Tongue (tissue), 2 donors: ENCODE measurements around the gene FRY. TPM values are rescaled to one million over a fixed set of nuclear protein-coding genes. Genes with fewer than 3 reads are reported as not detected.
A peak's percentile ranks its signal among the peaks of the same experiment; 100 is the strongest.

Source experiments
- DNase-seq: peaks from one replicate; pipeline ENCODE4 v3.0.0-alpha.2; 2015
- total RNA-seq: library from RNA; depleted of rRNA; stranded (reverse); fragments of >200 nt; gene quantifications from one replicate; pipeline ENCODE4 v1.2.3, GENCODE V29; 2014

Gene FRY
- total RNA-seq, 1 donor from 2014 or later, result 152 TPM

DNA sequence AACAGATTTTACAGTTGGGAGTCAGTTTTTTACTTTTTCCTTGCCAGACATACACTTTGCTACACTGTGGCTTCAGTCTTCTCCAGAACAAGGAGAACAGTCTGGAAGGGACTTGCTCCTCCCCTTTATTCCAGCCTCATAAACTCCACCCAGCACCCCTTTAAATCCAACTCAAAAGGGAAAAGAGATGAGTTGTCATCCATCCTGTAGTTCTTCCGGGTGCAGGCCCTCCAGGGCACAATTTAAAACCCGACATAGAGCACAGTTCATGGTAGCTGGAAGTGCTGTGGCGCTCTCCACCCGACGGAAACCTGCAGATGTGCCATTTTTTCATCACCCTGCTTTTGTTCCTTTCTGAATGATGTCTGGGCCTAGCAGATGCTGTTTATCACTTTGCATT is 184.7 kb downstream of the FRY start:
- no peak for DNase-seq

- no peak for DNase-seq
These were observed 190.6 kb downstream of the FRY start for GRCh38 chr13:32222046-32222676.

DNA sequence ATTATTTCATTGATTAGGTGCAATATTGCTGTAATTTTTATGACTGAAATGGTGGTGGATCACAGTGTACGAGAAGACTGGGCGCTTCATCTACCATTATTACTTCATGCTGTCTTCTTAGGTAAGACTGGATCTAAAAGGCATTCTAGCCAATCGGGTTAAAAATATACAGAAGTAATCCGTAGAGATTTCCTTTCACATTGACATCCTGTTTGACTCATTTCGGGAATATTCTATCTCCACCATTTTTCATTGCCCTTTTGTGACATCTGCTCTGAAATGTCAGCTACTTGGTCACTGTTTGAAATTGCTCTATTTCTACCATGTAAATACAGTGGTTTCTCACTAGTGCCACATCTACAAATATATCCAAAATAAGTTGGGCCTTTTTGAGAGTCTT is 193.3 kb downstream of the FRY start:
- no peak for DNase-seq

DNA sequence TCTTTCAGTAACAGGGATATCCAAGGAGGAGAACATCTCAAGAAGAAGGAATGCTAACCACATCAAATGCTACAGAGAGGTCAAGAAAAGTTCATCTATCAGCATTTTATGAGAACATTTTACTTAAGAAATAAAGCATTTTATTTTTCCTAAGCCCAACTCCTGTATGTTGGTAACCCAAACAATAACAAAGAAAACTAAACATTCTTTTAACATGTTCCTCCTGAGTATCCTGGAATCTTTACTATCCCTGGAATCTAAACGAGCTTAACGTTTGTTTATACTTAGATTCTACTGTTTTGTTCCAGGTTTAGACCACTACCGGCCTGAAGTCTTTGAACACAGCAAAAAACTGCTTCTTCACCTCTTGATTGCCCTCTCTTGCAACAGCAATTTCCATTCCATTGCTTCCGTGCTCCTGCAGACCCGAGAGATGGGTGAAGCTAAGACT is 193.9 kb downstream of the FRY start:
- no peak for DNase-seq

GRCh38 chr13:32228330-32229041 is 196.9 kb downstream of the FRY start:
- no peak for DNase-seq

- DNase-seq, result peak; percentile 64
These were observed 197.9 kb downstream of the FRY start for GRCh38 chr13:32229443-32229842.

GRCh38 chr13:32232263-32232662 is 200.7 kb downstream of the FRY start:
- DNase-seq, result no peak

DNA sequence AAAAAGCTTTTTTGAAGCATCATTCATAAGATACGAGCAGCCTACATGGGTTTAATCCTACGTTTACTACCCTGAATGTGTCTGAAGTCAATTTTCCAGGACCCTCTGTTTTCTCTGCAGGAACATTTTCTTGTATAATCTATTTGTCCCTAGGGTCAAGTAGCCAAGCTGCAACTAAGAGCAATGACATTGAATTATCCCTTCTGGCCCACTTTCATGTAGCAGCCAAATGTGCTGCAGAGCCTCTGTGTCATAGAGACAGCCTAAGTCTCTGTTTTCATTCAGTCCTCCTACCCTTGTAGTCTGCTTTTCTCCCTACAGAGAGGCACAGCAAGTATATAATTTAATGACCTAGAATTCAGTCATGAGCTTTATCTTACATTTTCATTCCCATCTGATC is 201.5 kb downstream of the FRY start:
- no peak for DNase-seq

GRCh38 chr13:32234914-32235313 is 203.3 kb downstream of the FRY start:
- DNase-seq, result no peak

DNA sequence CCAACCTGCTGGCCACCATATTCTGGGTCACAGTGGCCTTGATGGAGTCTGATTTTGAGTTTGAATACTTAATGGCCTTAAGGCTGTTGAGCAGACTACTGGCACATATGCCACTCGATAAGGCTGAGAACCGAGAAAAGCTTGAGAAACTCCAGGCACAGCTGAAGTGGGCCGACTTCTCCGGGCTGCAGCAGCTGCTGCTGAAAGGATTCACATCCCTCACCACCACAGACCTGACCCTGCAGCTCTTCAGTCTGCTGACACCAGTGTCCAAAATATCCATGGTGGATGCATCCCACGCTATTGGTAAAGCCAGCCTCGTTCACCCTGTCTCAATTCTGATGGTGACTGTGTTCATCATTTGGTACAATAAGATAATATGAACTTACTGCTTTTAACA is 206.1 kb downstream of the FRY start:
- DNase-seq, result peak; percentile 5

- DNase-seq, result no peak
These were observed 212.1 kb downstream of the FRY start for GRCh38 chr13:32243695-32244094.

DNA sequence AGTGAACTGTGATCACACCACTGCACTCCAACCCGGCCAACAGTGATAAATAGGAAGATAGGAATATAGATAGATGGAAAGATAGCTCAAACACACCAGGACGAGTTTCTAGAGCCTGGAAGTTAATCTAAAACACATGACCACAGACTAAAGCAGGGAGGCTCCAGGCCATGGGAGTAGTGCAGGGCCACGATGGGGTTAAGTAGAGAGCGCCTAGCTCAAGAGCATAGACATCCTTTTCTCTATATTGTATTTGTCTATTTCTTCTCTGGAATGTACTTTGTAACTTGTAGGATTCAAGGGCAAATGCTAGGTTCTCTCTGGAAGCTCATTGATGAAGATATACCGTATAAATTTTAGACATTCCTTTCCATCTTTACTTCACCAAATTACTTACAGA is 214.0 kb downstream of the FRY start:
- no peak for DNase-seq

GRCh38 chr13:32246468-32246867 is 214.9 kb downstream of the FRY start:
- DNase-seq, result peak; percentile 57

DNA sequence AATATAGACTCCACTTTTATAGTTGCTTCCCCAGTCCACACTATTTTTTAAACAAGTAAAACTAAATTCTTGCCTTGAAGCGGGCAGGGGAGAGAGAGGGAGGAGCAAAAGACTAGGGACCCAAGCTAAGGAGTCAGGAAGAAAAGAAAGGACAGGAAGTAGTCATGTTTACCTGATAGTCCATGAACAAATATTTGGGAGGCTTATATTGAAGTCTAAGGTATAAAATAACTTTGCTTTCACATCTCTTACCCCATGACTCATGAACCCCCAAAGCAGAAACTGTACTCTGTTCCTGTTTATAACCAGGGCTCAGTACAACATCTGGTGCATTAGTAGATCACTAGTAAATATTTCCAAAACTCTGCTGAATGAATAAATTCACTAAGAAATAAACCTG is 216.3 kb downstream of the FRY start:
- DNase-seq, result no peak

- DNase-seq, result no peak
These were observed 217.2 kb downstream of the FRY start for GRCh38 chr13:32248801-32249200.

DNA sequence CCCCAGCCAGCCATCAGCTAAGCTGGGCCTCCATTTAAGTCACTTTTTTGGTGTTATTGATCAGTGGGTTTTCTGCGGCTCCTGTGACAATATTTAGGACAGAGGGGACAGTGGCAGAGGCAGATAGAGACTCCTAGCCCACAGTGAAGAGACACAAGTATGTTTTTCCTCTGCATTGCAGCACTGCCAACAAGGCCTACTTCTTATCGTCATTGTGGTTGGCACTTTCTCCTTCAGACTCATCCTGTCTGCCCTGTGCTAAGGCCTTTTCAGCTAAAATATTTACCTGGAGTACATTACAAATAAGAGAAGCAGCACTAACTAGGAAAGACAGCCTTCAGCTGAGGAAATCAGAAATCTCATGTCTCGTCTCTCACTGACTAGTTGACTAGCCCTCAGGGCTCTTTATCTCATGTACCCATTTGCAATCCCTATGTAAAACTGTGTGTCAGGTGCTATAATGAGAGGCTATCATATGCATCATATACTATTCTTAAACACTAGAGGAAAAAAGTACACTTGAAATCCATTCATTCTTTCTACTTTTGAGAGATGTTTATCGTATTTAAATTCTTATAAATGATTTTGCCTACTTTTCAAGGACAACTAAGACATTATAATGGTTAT is 221.4 kb downstream of the FRY start:
- DNase-seq, result no peak

DNA sequence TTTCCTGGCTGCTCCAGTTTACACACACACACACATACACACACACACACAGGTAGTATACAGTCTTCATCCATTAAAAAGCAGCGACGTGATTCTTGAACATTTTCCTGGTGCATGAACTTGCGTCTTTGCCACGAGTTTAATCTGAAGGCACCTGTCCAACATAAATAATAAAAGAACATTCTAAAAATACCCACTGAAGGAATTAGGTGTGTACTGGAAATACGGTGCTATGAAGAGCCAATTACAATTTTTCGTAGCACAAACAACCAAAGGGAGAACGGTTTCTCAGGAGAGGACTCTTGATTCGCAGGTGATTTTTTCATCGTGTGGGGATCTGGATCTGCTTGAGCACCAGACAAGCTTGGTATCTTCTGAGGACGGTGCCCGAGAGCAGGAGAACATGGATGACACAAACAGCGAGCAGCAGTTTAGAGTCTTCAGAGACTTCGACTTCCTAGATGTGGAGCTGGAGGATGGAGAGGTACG is 222.4 kb downstream of the FRY start:
- no peak for DNase-seq

DNA sequence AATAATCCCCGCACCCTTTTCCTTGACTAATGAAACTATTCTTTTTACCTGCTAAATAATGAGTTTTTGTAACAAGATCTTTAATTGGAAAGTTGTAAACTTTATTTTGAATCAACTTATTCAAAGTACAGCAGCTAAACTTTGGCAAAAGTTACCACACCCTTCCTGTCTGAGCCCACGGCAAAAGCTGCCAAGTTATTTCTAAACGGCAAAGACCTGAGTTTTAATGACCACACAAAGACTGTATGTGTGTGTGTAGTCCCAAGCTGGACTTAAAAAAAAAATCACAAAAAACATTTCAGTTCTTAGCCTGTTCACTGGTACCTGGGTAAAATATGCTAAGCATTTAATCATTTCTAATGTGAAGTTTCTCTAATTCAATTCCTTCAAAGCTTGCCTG is 222.8 kb downstream of the FRY start:
- peak; percentile 35 for DNase-seq

DNA sequence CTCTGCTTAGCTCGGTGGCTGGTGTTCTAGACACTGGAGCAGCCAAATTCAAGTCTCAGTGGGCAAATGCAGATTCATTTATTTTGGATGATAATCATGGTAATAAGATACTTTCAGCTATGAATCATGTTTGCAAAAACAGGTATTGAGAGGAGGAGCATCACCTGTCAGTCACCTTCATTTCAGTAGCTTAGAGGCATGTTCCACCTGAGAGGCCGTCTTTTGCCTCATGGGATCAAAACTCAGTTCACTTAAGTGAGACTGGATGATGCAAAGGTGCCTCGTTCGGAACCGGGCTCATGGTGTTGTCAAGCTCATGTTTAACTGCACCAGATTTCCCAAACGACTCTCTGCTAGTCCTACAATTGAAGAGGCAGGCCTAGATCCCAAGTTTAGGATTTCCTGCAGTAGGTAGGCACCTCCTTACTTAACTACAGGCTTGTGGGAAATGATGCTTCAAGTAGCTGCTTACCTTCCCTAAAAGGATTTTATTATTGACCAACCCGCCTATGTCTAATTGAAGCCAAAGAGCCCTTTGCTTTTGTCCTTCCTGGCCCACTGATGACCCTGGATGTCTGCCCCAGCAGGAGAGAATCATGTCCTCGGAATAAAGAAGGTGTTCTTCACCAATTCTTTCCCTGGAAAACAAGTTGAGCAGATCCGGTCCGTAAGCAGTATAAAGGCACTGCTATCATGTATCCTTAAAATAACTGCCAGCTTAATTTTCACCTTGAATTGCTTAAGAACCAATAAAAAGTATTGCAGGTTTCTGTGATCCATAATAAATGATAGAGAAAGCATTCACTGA is 223.5 kb downstream of the FRY start:
- no peak for DNase-seq

DNA sequence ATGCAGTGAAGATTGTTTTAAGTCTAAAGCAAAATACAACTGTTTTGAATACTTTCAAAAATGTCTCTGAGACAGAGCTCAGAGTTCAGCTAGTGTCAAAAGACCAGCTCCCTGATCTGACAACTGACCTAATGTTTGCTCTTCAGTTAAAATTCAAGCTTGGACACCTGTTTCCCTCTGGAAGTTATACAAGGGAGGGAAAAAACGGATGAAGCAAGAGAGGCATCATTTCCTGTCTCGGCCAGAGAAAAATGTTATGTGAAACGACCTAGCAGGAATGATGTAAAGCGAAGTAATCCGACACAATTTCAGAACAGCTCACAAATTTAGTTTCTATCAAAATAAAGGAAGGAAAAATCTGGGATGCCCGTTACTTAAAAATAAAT is 224.1 kb downstream of the FRY start:
- no peak for DNase-seq

DNA sequence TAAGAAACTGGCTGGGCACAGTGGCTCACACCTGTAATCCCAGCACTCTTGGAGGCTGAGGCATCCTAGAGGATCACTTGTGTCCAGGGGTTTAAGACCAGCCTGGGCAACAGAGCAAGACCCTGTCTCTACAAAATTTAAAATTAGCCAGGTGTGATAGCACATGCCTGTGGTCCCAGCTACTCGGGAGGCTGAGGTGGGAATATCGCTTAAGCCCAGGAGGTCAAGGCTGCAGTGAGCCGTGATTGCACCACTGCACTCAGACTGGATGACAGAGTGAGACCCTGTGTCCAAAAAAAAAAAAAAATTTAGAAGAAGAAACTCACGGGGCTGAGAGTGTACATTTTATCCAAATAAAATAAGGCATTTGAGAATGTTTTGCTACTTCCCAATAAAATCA is 224.7 kb downstream of the FRY start:
- no peak for DNase-seq

DNA sequence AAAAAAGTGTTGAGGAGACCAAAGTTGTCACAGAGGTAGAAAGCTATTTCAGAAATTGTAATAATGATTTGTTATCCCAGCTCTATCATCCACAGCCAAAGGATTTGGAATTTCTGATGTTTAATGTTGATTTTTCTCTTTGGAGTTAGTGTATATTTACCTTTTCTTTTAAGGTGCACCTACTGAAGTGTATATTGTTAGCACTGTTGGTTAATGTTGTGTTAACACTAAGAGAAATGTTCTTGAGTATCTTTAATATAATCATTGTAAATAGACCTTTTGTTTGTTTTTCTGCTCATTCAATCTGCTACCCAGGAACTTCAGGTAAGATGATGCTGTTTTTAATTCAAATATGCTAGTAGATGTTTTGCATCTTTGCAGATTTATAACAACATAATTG is 226.1 kb downstream of the FRY start:
- no peak for DNase-seq

DNA sequence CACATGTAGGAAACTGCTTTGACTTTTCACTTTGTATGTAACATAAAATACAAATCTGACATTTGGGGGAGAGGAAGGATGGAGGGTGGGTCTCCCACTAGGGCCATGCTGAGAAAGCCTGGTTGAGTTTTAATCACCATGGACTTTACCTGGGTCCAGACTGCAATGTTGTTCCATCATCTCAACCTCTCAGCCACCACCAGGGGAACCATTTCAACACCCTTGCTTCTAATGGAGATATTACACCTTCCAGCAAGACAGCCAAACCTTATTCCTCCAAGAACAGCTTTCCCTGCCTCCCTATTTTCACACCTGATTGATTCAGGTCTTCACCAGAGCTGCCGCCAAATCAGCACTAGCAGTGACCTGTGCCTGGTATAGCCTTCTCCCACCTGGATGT is 227.5 kb downstream of the FRY start:
- no peak for DNase-seq
